GM23338 (cell line): ENCODE measurements around the gene REL. TPM values are rescaled to one million over a fixed set of nuclear protein-coding genes. Genes with fewer than 3 reads are reported as not detected.

Experiments used
- ATAC-seq: fragments of 200-7000 bp; cut with Tn5 transposase; 3 replicates; pipeline ENCODE4 v1.9.1; 2020
- DNase-seq: peaks from one replicate; pipeline ENCODE4 v3.0.0-alpha.2; 2015; ENCODE audit warnings: low spot score
- H2AFZ ChIP-seq: fragments of 200-600 bp; sonication (generic); 2 replicates; pipeline ENCODE4 v1.8.0; 2016; ENCODE audit warnings: antibody characterized with exemption, mild to moderate bottlenecking, moderate library complexity
- H3F3A ChIP-seq: fragments of 200-600 bp; sonication (generic); replicated peaks from 2 replicates; pipeline ENCODE4 v1.8.0; 2017; ENCODE audit warnings: antibody characterized with exemption, mixed run types, low read depth
- H3K27ac ChIP-seq: fragments of 200-600 bp; sonication (generic); 2 replicates; pipeline ENCODE4 v1.6.1; 2016; ENCODE audit warnings: low read depth
- H3K27me3 ChIP-seq: fragments of 200-600 bp; sonication (generic); 2 replicates; pipeline ENCODE4 v1.8.0; 2016; ENCODE audit warnings: mild to moderate bottlenecking, mixed run types, moderate library complexity; ENCODE audit not compliant: insufficient read depth
- H3K36me3 ChIP-seq: fragments of 200-600 bp; sonication (generic); 2 replicates; pipeline ENCODE4 v1.8.0; 2016; ENCODE audit warnings: mild to moderate bottlenecking; ENCODE audit not compliant: insufficient read depth
- H3K4me1 ChIP-seq: fragments of 200-600 bp; sonication (generic); 2 replicates; pipeline ENCODE4 v1.8.0; 2016; ENCODE audit warnings: mild to moderate bottlenecking, moderate library complexity; ENCODE audit not compliant: insufficient read depth
- H3K4me2 ChIP-seq: fragments of 200-600 bp; sonication (generic); 2 replicates; pipeline ENCODE4 v1.7.1; 2017; ENCODE audit warnings: mixed run types
- H3K4me3 ChIP-seq: fragments of 200-600 bp; sonication (generic); 2 replicates; pipeline ENCODE4 v1.6.1; 2016; ENCODE audit warnings: mixed run types
- H3K79me2 ChIP-seq: fragments of 200-600 bp; sonication (generic); replicated peaks from 2 replicates; pipeline ENCODE4 v1.8.0; 2017; ENCODE audit warnings: mild to moderate bottlenecking; ENCODE audit not compliant: insufficient read depth
- H3K9me2 ChIP-seq: fragments of 200-600 bp; sonication (generic); 2 replicates; pipeline ENCODE4 v1.8.0; 2017; ENCODE audit not compliant: insufficient read depth
- H4K20me1 ChIP-seq: fragments of 200-600 bp; sonication (generic); replicated peaks from 2 replicates; pipeline ENCODE4 v1.8.0; 2017; ENCODE audit warnings: mild to moderate bottlenecking; ENCODE audit not compliant: insufficient read depth
- H3K27ac Mint-ChIP-seq: 2 replicates; pipeline ENCODE4 v1.8.0; 2020; ENCODE audit warnings: inconsistent platforms, mild to moderate bottlenecking, moderate library complexity, mixed read lengths
- H3K27me3 Mint-ChIP-seq: 3 replicates; pipeline ENCODE4 v1.8.0; 2022; ENCODE audit warnings: low read depth, mild to moderate bottlenecking, moderate library complexity, mixed read lengths, inconsistent platforms; ENCODE audit not compliant: insufficient read depth, poor library complexity
- H3K36me3 Mint-ChIP-seq: 3 replicates; pipeline ENCODE4 v1.8.0; 2021; ENCODE audit warnings: low read depth, mild to moderate bottlenecking, inconsistent platforms, moderate library complexity, mixed read lengths
- H3K4me1 Mint-ChIP-seq: 3 replicates; pipeline ENCODE4 v1.8.0; 2020; ENCODE audit warnings: mild to moderate bottlenecking, inconsistent platforms, mixed read lengths
- H3K4me3 Mint-ChIP-seq: 3 replicates; pipeline ENCODE4 v1.8.0; 2021; ENCODE audit warnings: moderate library complexity, mild to moderate bottlenecking, inconsistent platforms, mixed read lengths
- H3K9me3 Mint-ChIP-seq: 3 replicates; pipeline ENCODE4 v1.8.0; 2020; ENCODE audit warnings: moderate library complexity, mild to moderate bottlenecking, inconsistent platforms, mixed read lengths
- CREB1 ChIP-seq: fragments of 250-450 bp; sonication (Bioruptor Pico); IDR thresholded peaks from 2 replicates; pipeline ENCODE4 v1.5.0; 2020; ENCODE audit warnings: low read depth, mild to moderate bottlenecking, moderate library complexity
- CTCF ChIP-seq, 2 experiments: fragments of 200-600 bp in 1 of 2; sonication (generic) in 1 of 2; conservative IDR thresholded peaks; 2 replicates each; pipeline versions ENCODE4 v1.5.1 to v1.6.1; 2016 to 2017; ENCODE audit warnings: antibody characterized with exemption in 2 of 2, low read depth in 2 of 2, mild to moderate bottlenecking in 2 of 2, moderate library complexity in 1 of 2
- JUNB ChIP-seq: IDR thresholded peaks from one replicate; pipeline ENCODE4 v1.6.1; 2016; ENCODE audit warnings: antibody characterized with exemption; ENCODE audit not compliant: unreplicated experiment
- POLR2AphosphoS5 ChIP-seq: IDR thresholded peaks from 2 replicates; pipeline ENCODE4 v1.6.1; 2016; ENCODE audit warnings: antibody characterized with exemption, low read depth
- ZNF331 ChIP-seq: fragments of 250-450 bp; sonication (Bioruptor Pico); IDR thresholded peaks from 2 replicates; pipeline ENCODE4 v1.5.0; 2020; ENCODE audit warnings: low read depth, mild to moderate bottlenecking, moderate library complexity
- ZNF462 ChIP-seq: fragments of 250-450 bp; sonication (Bioruptor Pico); IDR thresholded peaks from 2 replicates; pipeline ENCODE4 v1.5.0; 2020; ENCODE audit warnings: mild to moderate bottlenecking, moderate library complexity
- polyA plus RNA-seq: library from polyadenylated mRNA; unstranded; fragments of >200 nt; fragmentation: Nextera tagmentation; extraction: Ambion mirVana; gene quantifications from 2 replicates; pipeline ENCODE4 v1.2.1, GENCODE V29; 2016
- total RNA-seq: library from RNA; depleted of rRNA; stranded (reverse); fragments of >200 nt; shearing (Covaris generic); gene quantifications from 2 replicates; pipeline ENCODE4 v1.2.3, GENCODE V29; 2014

REL gene
- total and polyA plus RNA-seq, 2 experiments from 2014 or later = 4.1 to 8.0 TPM

DNA sequence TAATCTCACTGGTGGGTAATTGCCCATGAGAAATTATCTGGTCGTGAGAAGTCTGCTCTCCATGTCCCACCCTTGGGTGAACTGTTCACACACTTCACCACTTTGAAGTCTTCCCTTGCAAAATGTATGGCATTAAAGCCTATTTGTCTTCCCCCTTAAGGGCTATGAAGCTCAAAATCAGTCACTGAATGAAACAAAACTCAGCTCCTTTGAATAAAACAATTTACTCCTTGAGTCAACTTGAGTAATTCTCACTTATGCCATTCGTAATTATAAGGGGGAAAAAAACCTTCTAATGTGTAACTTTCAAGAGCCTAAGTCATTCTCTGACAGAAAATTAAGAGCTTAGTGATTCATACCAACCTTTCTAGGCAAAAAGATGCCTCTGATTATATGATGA lies 48.8 kb upstream of the REL start:
- Histone ChIP-seq H3K27ac (no peak overlapping the region), H3K4me2 (no peak overlapping the region), H2AFZ (no peak overlapping the region), H3F3A (no peaks in the 10 kb centered on the region), H3K79me2 (no peaks in the 10 kb centered on the region), H3K4me1 (no peaks in the 10 kb centered on the region), H3K9me2 (peaks cover 5% of the 10 kb centered on the region; the same call in 1 of the 2 replicates), H3K36me3 (no peaks in the 10 kb centered on the region), H3K27me3 (peaks cover 28% of the 10 kb centered on the region), H4K20me1 (no peaks in the 10 kb centered on the region), H3K4me3 (no peak overlapping the region)
- H3K36me3 Mint-ChIP-seq = no peaks in the 10 kb centered on the region
- H3K4me3 Mint-ChIP-seq = no peak overlapping the region
- no peak overlapping the region for H3K27ac Mint-ChIP-seq
- H3K9me3 Mint-ChIP-seq = no peaks in the 10 kb centered on the region
- H3K4me1 Mint-ChIP-seq = peaks cover 8% of the 10 kb centered on the region
- TF ChIP-seq CREB1 = no peak
- no peak for TF ChIP-seq POLR2AphosphoS5
- TF ChIP-seq ZNF462 = no peak
- TF ChIP-seq CTCF (conservative IDR thresholded peaks at IDR 0.05; ENCODE audit: low read depth in 2 of 2) = no peak
- H3K27me3 Mint-ChIP-seq = peaks cover 17% of the 10 kb centered on the region
- DNase-seq = no peak
- ATAC-seq = no peak

- Mint-ChIP-seq H3K4me1 (peaks cover 14% of the 10 kb centered on the region), H3K27ac (no peak overlapping the region), H3K9me3 (no peaks in the 10 kb centered on the region), H3K4me3 (no peak overlapping the region), H3K36me3 (no peaks in the 10 kb centered on the region), H3K27me3 (peaks cover 29% of the 10 kb centered on the region)
- Histone ChIP-seq H3K27ac (no peak overlapping the region), H3K27me3 (peaks cover 45% of the 10 kb centered on the region), H3K4me2 (no peak overlapping the region), H3K4me3 (no peak overlapping the region), H2AFZ (no peak overlapping the region), H3K36me3 (no peaks in the 10 kb centered on the region), H3K79me2 (no peaks in the 10 kb centered on the region), H3K9me2 (peaks cover 5% of the 10 kb centered on the region; the same call in 1 of the 2 replicates), H4K20me1 (no peaks in the 10 kb centered on the region), H3K4me1 (0 out of 2 replicates have a peak, but pooled peaks cover 4% of the 10 kb centered on the region), H3F3A (no peaks in the 10 kb centered on the region)
- TF ChIP-seq JUNB = no peak
- no peak for TF ChIP-seq ZNF331 (CRISPR knock-in tag)
- peak; percentile 14; the same call in 1 of the 2 replicates for TF ChIP-seq CREB1
- ATAC-seq (peak; percentile 44), DNase-seq (peak; percentile 19)
Observed at GRCh38 chr2:60834270-60834717, 47.1 kb upstream of the REL start.
